IMR-90 (cell line): ENCODE results near the gene ADGRB3. TPM values are rescaled to one million over a fixed set of nuclear protein-coding genes. Genes with fewer than 3 reads are reported as not detected.

Source experiments
- ATAC-seq: fragments of 200-7000 bp; cut with Tn5 transposase; 2 replicates; pipeline ENCODE4 v1.9.1; 2020; ENCODE audit warnings: low read depth, mild to moderate bottlenecking, moderate library complexity
- BruUV-seq: library from RNA; stranded (reverse); fragments of 400-500 nt; replicated peaks from 2 replicates; lab custom pipeline; 2021; lab: Mats Ljungman, UMichigan
- CTCF ChIA-PET: fragments of 300-600 bp; formaldehyde crosslinking; extraction: SDS; loops from one replicate; lab custom pipeline; 2021; ENCODE audit warnings: antibody characterized with exemption; lab: Yijun Ruan, JAX
- POLR2A ChIA-PET: fragments of 300-600 bp; sonication (Branson Sonifier 250); formaldehyde crosslinking; loops from one replicate; lab custom pipeline; 2022; ENCODE audit warnings: antibody characterized with exemption; ENCODE audit not compliant: unreplicated experiment; lab: Charles Lee
- DNase-seq: peaks from one replicate; pipeline ENCODE4 v3.0.0; 2013
- H2AFZ ChIP-seq: replicated peaks from 2 replicates; pipeline ENCODE3; 2013; ENCODE audit warnings: low read length, mild to moderate bottlenecking; ENCODE audit not compliant: poor library complexity
- H2AK5ac ChIP-seq: 2 replicates; pipeline ENCODE4 v1.6.1; 2013; ENCODE audit warnings: low read depth, low read length, inconsistent platforms
- H2AK9ac ChIP-seq: replicated peaks from 2 replicates; pipeline ENCODE3; 2013; ENCODE audit warnings: mild to moderate bottlenecking, low read depth, low read length, moderate library complexity; ENCODE audit not compliant: poor library complexity
- H2BK120ac ChIP-seq: 2 replicates; pipeline ENCODE4 v1.6.1; 2013; ENCODE audit warnings: low read depth, low read length, inconsistent platforms
- H2BK15ac ChIP-seq: 3 replicates; pipeline ENCODE4 v1.6.1; 2013; ENCODE audit warnings: low read depth, low read length, inconsistent platforms
- H2BK20ac ChIP-seq: 2 replicates; pipeline ENCODE4 v1.6.1; 2013; ENCODE audit warnings: low read depth, mild to moderate bottlenecking, inconsistent platforms, low read length, moderate library complexity
- H2BK5ac ChIP-seq: 2 replicates; pipeline ENCODE4 v1.6.1; 2013; ENCODE audit warnings: mild to moderate bottlenecking, low read depth, low read length, inconsistent platforms; ENCODE audit not compliant: poor library complexity, severe bottlenecking
- H3K14ac ChIP-seq: replicated peaks from 2 replicates; pipeline ENCODE4 v1.6.1; 2013; ENCODE audit warnings: low read depth, low read length, inconsistent platforms
- H3K18ac ChIP-seq: 2 replicates; pipeline ENCODE4 v1.6.1; 2013; ENCODE audit warnings: low read depth, low read length, control low read depth
- H3K23ac ChIP-seq: 2 replicates; pipeline ENCODE4 v1.6.1; 2013; ENCODE audit warnings: low read depth, low read length, inconsistent platforms
- H3K27ac ChIP-seq: 2 replicates; pipeline ENCODE4 v1.5.1; 2013; ENCODE audit warnings: mild to moderate bottlenecking, control low read depth, low read length; ENCODE audit not compliant: insufficient read depth
- H3K27me3 ChIP-seq: 2 replicates; pipeline ENCODE4 v1.6.1; 2013; ENCODE audit warnings: low read length; ENCODE audit not compliant: control insufficient read depth, insufficient read depth
- H3K36me3 ChIP-seq: 2 replicates; pipeline ENCODE4 v1.6.1; 2013; ENCODE audit warnings: low read length, mixed read lengths; ENCODE audit not compliant: control insufficient read depth, insufficient read depth
- H3K4ac ChIP-seq: 2 replicates; pipeline ENCODE4 v1.6.1; 2013; ENCODE audit warnings: low read depth, low read length, inconsistent platforms
- H3K4me1 ChIP-seq: 2 replicates; pipeline ENCODE4 v1.6.1; 2013; ENCODE audit warnings: low read length, mixed read lengths; ENCODE audit not compliant: control insufficient read depth, insufficient read depth
- H3K4me2 ChIP-seq: 2 replicates; pipeline ENCODE4 v1.6.1; 2013; ENCODE audit warnings: low read depth, mild to moderate bottlenecking, control low read depth, low read length, moderate library complexity
- H3K4me3 ChIP-seq: 2 replicates; pipeline ENCODE4 v1.5.1; 2013; ENCODE audit warnings: low read depth, mild to moderate bottlenecking, control low read depth, low read length, moderate library complexity; ENCODE audit not compliant: insufficient read depth
- H3K56ac ChIP-seq: 2 replicates; pipeline ENCODE4 v1.6.1; 2013; ENCODE audit warnings: low read length, inconsistent platforms; ENCODE audit not compliant: insufficient read depth; ENCODE audit errors: extremely low read depth
- H3K79me1 ChIP-seq, 2 experiments: 2 replicates each; pipeline ENCODE4 v1.6.1; 2013; ENCODE audit warnings: low read length in 2 of 2, inconsistent platforms in 1 of 2, low read depth in 1 of 2
- H3K9ac ChIP-seq: 2 replicates; pipeline ENCODE4 v1.6.1; 2013; ENCODE audit warnings: low read depth, low read length, control low read depth
- H3K9me1 ChIP-seq: 2 replicates; pipeline ENCODE4 v1.6.1; 2013; ENCODE audit warnings: low read length, inconsistent platforms; ENCODE audit not compliant: insufficient read depth
- H3K9me3 ChIP-seq: 2 replicates; pipeline ENCODE4 v1.6.1; 2013; ENCODE audit warnings: low read length; ENCODE audit not compliant: control insufficient read depth, insufficient read depth
- H4K20me1 ChIP-seq: 2 replicates; pipeline ENCODE4 v1.6.1; 2013; ENCODE audit warnings: low read length, inconsistent platforms; ENCODE audit not compliant: insufficient read depth
- H4K5ac ChIP-seq: 2 replicates; pipeline ENCODE4 v1.6.1; 2013; ENCODE audit warnings: mild to moderate bottlenecking, low read depth, low read length, control low read depth
- H4K8ac ChIP-seq, 2 experiments: 2 replicates each; pipeline ENCODE4 v1.6.1; 2013; ENCODE audit warnings: low read depth in 2 of 2, low read length in 2 of 2, control low read depth in 1 of 2, inconsistent platforms in 1 of 2
- H4K91ac ChIP-seq: 2 replicates; pipeline ENCODE4 v1.6.1; 2013; ENCODE audit warnings: low read depth, low read length, inconsistent platforms; ENCODE audit not compliant: insufficient read depth
- BHLHE40 ChIP-seq: fragments of 150-350 bp; IDR thresholded peaks from 2 replicates; pipeline ENCODE4 v1.6.1; 2016; ENCODE audit warnings: mild to moderate bottlenecking, low read depth, low read length
- CEBPB ChIP-seq: IDR thresholded peaks from 2 replicates; pipeline ENCODE4 v1.6.1; 2012; ENCODE audit warnings: low read depth, low read length, improper control_type of control experiment
- CHD1 ChIP-seq: IDR thresholded peaks from 2 replicates; pipeline ENCODE4 v1.6.1; 2012; ENCODE audit warnings: low read depth, low read length, improper control_type of control experiment
- FOS ChIP-seq: fragments of 150-350 bp; IDR thresholded peaks from 2 replicates; pipeline ENCODE4 v1.6.1; 2016; ENCODE audit warnings: low read depth, low read length
- MAFK ChIP-seq: IDR thresholded peaks from 2 replicates; pipeline ENCODE4 v1.6.1; 2012; ENCODE audit warnings: low read depth, low read length, improper control_type of control experiment
- MAZ ChIP-seq: IDR thresholded peaks from 2 replicates; pipeline ENCODE4 v1.6.1; 2012; ENCODE audit warnings: low read depth, mild to moderate bottlenecking, low read length, improper control_type of control experiment, moderate library complexity, borderline replicate concordance
- MXI1 ChIP-seq: IDR thresholded peaks from 2 replicates; pipeline ENCODE4 v1.6.1; 2012; ENCODE audit warnings: low read depth, mild to moderate bottlenecking, low read length, moderate library complexity, borderline replicate concordance
- NFE2L2 ChIP-seq: fragments of 150-350 bp; IDR thresholded peaks from 2 replicates; pipeline ENCODE4 v1.6.1; 2016; ENCODE audit warnings: low read depth, mild to moderate bottlenecking, low read length
- POLR2A ChIP-seq: IDR thresholded peaks from 2 replicates; pipeline ENCODE4 v1.6.1; 2012; ENCODE audit warnings: mild to moderate bottlenecking, low read depth, low read length
- RAD21 ChIP-seq: IDR thresholded peaks from 2 replicates; pipeline ENCODE4 v1.6.1; 2012; ENCODE audit warnings: low read length, improper control_type of control experiment
- RCOR1 ChIP-seq: IDR thresholded peaks from 2 replicates; pipeline ENCODE4 v1.6.1; 2012; ENCODE audit warnings: mild to moderate bottlenecking, low read length, improper control_type of control experiment; ENCODE audit not compliant: insufficient replicate concordance
- RFX5 ChIP-seq: IDR thresholded peaks from 2 replicates; pipeline ENCODE4 v1.8.0; 2012; ENCODE audit warnings: low read depth, mild to moderate bottlenecking, low read length, moderate library complexity
- SMC3 ChIP-seq: fragments of 150-350 bp; IDR thresholded peaks from 2 replicates; pipeline ENCODE4 v1.6.1; 2016; ENCODE audit warnings: low read depth, mild to moderate bottlenecking, antibody characterized with exemption, low read length, moderate library complexity
- WGBS, 2 experiments: methylation state at CpG; one replicate each; pipeline versions ENCODE4 v1.1.5 to v1.1.7; 2013; ENCODE audit warnings: missing lambda C conversion rate in 2 of 2; ENCODE audit not compliant: insufficient read length in 1 of 2; ENCODE audit errors: extremely low coverage in 2 of 2; 5-methylcytosine and 5-hydroxymethylcytosine counted together
- dilution Hi-C: fragments of 300-500 bp; cut with HindIII; formaldehyde crosslinking; loops from one replicate; pipeline ENCODE4 v1.14.3; 2018; ENCODE audit warnings: low sequenced_read_pairs; ENCODE audit not compliant: unreplicated experiment
- in situ Hi-C: fragments of 300-500 bp; cut with MboI; formaldehyde crosslinking; loops from 3 replicates; pipeline ENCODE4 v1.14.3; 2019; ENCODE audit warnings: low sequenced_read_pairs, inconsistent platforms, mixed read lengths
- intact Hi-C: fragments of 100-400 bp; cut with micrococcal nuclease; formaldehyde crosslinking; loops from 2 replicates; pipeline ENCODE4 v1.10.0; 2022
- polyA plus RNA-seq, 3 experiments: library from polyadenylated mRNA; depleted of rRNA; stranded (reverse); fragments of >200 nt; gene quantifications; 2 replicates each; pipeline ENCODE4 v1.2.3, GENCODE V29; 2012; ENCODE audit warnings: low replicate concordance in 1 of 3
- total RNA-seq: library from RNA; depleted of rRNA; stranded (reverse); fragments of >200 nt; gene quantifications from 2 replicates; pipeline ENCODE4 v1.2.3, GENCODE V29; 2012
- TF ChIP-seq, protein P1 (sequence below): conservative IDR thresholded peaks from 2 replicates; pipeline ENCODE4 v1.5.1; 2012; ENCODE audit warnings: mild to moderate bottlenecking, low read depth, low read length, improper control_type of control experiment
- TF ChIP-seq, protein P2 (sequence below): fragments of 150-350 bp; IDR thresholded peaks from 2 replicates; pipeline ENCODE4 v1.6.1; 2017; ENCODE audit warnings: mild to moderate bottlenecking, antibody characterized with exemption, low read length, low read depth
- TF ChIP-seq, protein P3 (sequence below): fragments of 150-350 bp; IDR thresholded peaks from 2 replicates; pipeline ENCODE4 v1.6.1; 2016; ENCODE audit warnings: low read depth, mild to moderate bottlenecking, low read length, moderate library complexity, borderline replicate concordance

The ADGRB3 gene
- total and polyA plus RNA-seq, 2 of the 4 experiments (the other 2 are of a cell fraction) = not detected

DNA sequence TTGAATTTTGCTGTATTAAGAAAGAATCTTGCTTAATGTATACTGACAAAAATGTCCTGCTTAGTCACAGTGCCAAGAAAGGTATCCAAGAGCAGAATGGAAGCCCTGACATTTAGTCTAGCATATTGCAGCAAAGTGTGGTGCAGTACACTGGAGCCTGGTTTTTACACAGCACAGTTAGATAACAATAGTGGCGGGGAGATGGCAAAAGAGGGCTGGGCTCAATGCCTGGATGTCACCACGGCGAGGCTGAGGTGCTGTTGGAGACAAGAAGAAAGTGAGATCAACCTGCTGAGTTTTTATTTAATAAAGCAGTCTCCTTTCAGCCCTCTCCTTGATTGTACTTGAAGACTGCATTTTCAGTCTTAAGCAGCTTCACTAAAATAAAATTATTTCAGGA is 735.7 kb downstream of the ADGRB3 start:
- Histone ChIP-seq H3K4me2 (no peak overlapping the region), H2AFZ (no peak overlapping the region), H3K18ac (no peak overlapping the region), H3K4ac (no peak overlapping the region), H3K9me3 (no peaks in the 10 kb centered on the region), H3K27ac (no peak overlapping the region), H3K9ac (no peak overlapping the region), H3K79me1 (no peaks in the 10 kb centered on the region), H4K91ac (no peak overlapping the region), H2AK5ac (no peak overlapping the region), H3K36me3 (no peaks in the 10 kb centered on the region), H3K14ac (no peak overlapping the region), H2BK120ac (no peak overlapping the region), H3K4me3 (no peak overlapping the region), H2BK15ac (no peak overlapping the region), H2BK20ac (no peak overlapping the region), H4K8ac (no peak overlapping the region), H3K56ac (no peak overlapping the region), H4K5ac (no peak overlapping the region), H2BK5ac (no peak overlapping the region), H3K23ac (no peak overlapping the region), H3K27me3 (no peaks in the 10 kb centered on the region), H3K4me1 (no peaks in the 10 kb centered on the region), H2AK9ac (no peak overlapping the region), H3K9me1 (no peaks in the 10 kb centered on the region), H4K20me1 (no peaks in the 10 kb centered on the region)
- no peak for DNase-seq
- no TSS peak for BruUV-seq
- TF ChIP-seq RFX5 = no peak
- TF ChIP-seq FOS = no peak
- no peak for TF ChIP-seq CHD1
- no peak for TF ChIP-seq SMC3
- TF ChIP-seq MXI1 = no peak
- TF ChIP-seq BHLHE40 = no peak
- TF ChIP-seq, protein P1, sequence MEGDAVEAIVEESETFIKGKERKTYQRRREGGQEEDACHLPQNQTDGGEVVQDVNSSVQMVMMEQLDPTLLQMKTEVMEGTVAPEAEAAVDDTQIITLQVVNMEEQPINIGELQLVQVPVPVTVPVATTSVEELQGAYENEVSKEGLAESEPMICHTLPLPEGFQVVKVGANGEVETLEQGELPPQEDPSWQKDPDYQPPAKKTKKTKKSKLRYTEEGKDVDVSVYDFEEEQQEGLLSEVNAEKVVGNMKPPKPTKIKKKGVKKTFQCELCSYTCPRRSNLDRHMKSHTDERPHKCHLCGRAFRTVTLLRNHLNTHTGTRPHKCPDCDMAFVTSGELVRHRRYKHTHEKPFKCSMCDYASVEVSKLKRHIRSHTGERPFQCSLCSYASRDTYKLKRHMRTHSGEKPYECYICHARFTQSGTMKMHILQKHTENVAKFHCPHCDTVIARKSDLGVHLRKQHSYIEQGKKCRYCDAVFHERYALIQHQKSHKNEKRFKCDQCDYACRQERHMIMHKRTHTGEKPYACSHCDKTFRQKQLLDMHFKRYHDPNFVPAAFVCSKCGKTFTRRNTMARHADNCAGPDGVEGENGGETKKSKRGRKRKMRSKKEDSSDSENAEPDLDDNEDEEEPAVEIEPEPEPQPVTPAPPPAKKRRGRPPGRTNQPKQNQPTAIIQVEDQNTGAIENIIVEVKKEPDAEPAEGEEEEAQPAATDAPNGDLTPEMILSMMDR = no peak
- no peak for TF ChIP-seq CEBPB
- no peak for TF ChIP-seq MAZ
- TF ChIP-seq NFE2L2 = no peak
- TF ChIP-seq, protein P2, sequence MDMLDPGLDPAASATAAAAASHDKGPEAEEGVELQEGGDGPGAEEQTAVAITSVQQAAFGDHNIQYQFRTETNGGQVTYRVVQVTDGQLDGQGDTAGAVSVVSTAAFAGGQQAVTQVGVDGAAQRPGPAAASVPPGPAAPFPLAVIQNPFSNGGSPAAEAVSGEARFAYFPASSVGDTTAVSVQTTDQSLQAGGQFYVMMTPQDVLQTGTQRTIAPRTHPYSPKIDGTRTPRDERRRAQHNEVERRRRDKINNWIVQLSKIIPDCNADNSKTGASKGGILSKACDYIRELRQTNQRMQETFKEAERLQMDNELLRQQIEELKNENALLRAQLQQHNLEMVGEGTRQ = no peak
- TF ChIP-seq RCOR1 = no peak
- TF ChIP-seq MAFK = no peak
- TF ChIP-seq, protein P3, sequence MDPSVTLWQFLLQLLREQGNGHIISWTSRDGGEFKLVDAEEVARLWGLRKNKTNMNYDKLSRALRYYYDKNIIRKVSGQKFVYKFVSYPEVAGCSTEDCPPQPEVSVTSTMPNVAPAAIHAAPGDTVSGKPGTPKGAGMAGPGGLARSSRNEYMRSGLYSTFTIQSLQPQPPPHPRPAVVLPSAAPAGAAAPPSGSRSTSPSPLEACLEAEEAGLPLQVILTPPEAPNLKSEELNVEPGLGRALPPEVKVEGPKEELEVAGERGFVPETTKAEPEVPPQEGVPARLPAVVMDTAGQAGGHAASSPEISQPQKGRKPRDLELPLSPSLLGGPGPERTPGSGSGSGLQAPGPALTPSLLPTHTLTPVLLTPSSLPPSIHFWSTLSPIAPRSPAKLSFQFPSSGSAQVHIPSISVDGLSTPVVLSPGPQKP = no peak
- no peak for TF ChIP-seq POLR2A
- no peak for TF ChIP-seq RAD21
- in situ Hi-C loops = no loop called here
- dilution Hi-C loops = no loop called here
- intact Hi-C loops = no loop called here
- WGBS, 2 experiments = no CpG with 5 or more reads among the region's 3 CpGs
- ChIA-PET POLR2A (no interaction called here), CTCF (no interaction called here)
- ATAC-seq = no peak
